HCT116 (cell line): ENCODE data around the gene BCAP31. TPM values are rescaled to one million over a fixed set of nuclear protein-coding genes. Genes with fewer than 3 reads are reported as not detected.

Source experiments
- ATAC-seq: fragments of 200-7000 bp; cut with Tn5 transposase; 2 replicates; pipeline ENCODE4 v1.9.1; 2020; ENCODE audit warnings: mild to moderate bottlenecking, moderate library complexity
- BruUV-seq: library from RNA; stranded (reverse); fragments of 400-500 nt; replicated peaks from 2 replicates; lab custom pipeline; 2021; lab: Mats Ljungman, UMichigan
- CTCF ChIA-PET: fragments of 300-600 bp; sonication (Branson Sonifier 250); formaldehyde crosslinking; loops from one replicate; lab custom pipeline; 2021; ENCODE audit warnings: antibody characterized with exemption; lab: Charles Lee
- POLR2A ChIA-PET: fragments of 300-600, 350-600 bp; sonication (Branson Sonifier 250); formaldehyde crosslinking; loops from one replicate; lab custom pipeline; 2021; ENCODE audit warnings: antibody characterized with exemption; lab: Charles Lee
- RAD21 ChIA-PET, 2 experiments: fragments of 300-600 bp; sonication (Branson Sonifier 250); formaldehyde crosslinking; loops; one replicate each; lab custom pipeline; 2023; ENCODE audit warnings: low total read pairs in 2 of 2; ENCODE audit not compliant: uncharacterized antibody in 2 of 2, unreplicated experiment in 2 of 2, low non-redundant PET in 1 of 2; lab: Charles Lee
- DNase-seq: peaks from one replicate; pipeline ENCODE4 v3.0.0-alpha.2; 2010; ENCODE audit warnings: low read depth, low spot score
- H2AFZ ChIP-seq: fragments of 200-600 bp; shearing (Covaris generic), sonication (generic); 2 replicates; pipeline ENCODE4 v1.6.1; 2017; ENCODE audit warnings: low read depth, mixed run types, mixed read lengths, antibody characterized with exemption, low read length; ENCODE audit not compliant: poor library complexity, severe bottlenecking
- H3K27ac ChIP-seq: 2 replicates; pipeline ENCODE4 v1.5.1; 2012; ENCODE audit warnings: low read depth, low read length
- H3K27me3 ChIP-seq: fragments of 200-600 bp; sonication (generic); 2 replicates; pipeline ENCODE4 v1.6.1; 2016; ENCODE audit warnings: mixed run types, low read length, mixed read lengths; ENCODE audit not compliant: insufficient read depth
- H3K36me3 ChIP-seq, 2 experiments: fragments of 200-500 bp in 1 of 2; fragments of 200-600 bp in 1 of 2; sonication (Bioruptor generic) in 1 of 2; sonication (generic) in 1 of 2; 2 replicates each; pipeline versions ENCODE4 v1.5.1 to v1.6.1; 2014 to 2016; ENCODE audit warnings: low read length in 2 of 2, inconsistent platforms in 1 of 2, mixed read lengths in 1 of 2, mixed run types in 1 of 2; ENCODE audit not compliant: insufficient read depth in 2 of 2, control insufficient read depth in 1 of 2
- H3K4me1 ChIP-seq, 2 experiments: fragments of 200-600 bp in 1 of 2; sonication (generic) in 1 of 2; 2 replicates each; pipeline versions ENCODE4 v1.5.1 to v1.6.1; 2012 to 2017; ENCODE audit warnings: low read length in 2 of 2, inconsistent platforms in 1 of 2, mild to moderate bottlenecking in 1 of 2, mixed read lengths in 1 of 2, mixed run types in 1 of 2, moderate library complexity in 1 of 2; ENCODE audit not compliant: insufficient read depth in 2 of 2, control insufficient read depth in 1 of 2
- H3K4me2 ChIP-seq: fragments of 200-600 bp; sonication (generic); 2 replicates; pipeline ENCODE4 v1.6.1; 2017; ENCODE audit warnings: mixed run types, low read length, mixed read lengths
- H3K4me3 ChIP-seq, 2 experiments: fragments of 200-600 bp in 1 of 2; sonication (generic) in 1 of 2; replicated peaks in 1 of 2; 2 replicates each; pipeline ENCODE4 v1.5.1; 2011 to 2016; ENCODE audit warnings: low read length in 2 of 2, control low read depth in 1 of 2, low read depth in 1 of 2, mild to moderate bottlenecking in 1 of 2, mixed read lengths in 1 of 2, mixed run types in 1 of 2
- H3K79me2 ChIP-seq: fragments of 200-600 bp; sonication (generic); 2 replicates; pipeline ENCODE4 v1.6.1; 2017; ENCODE audit warnings: mild to moderate bottlenecking, mixed run types, low read length, moderate library complexity, mixed read lengths; ENCODE audit not compliant: insufficient read depth
- H3K9ac ChIP-seq: fragments of 200-600 bp; sonication (generic); 2 replicates; pipeline ENCODE4 v1.6.1; 2016; ENCODE audit warnings: low read length, mixed read lengths
- H3K9me2 ChIP-seq: fragments of 200-600 bp; sonication (generic), shearing (Covaris generic); 2 replicates; pipeline ENCODE4 v1.6.1; 2017; ENCODE audit warnings: mixed run types, mild to moderate bottlenecking, moderate library complexity; ENCODE audit not compliant: insufficient read depth
- H3K9me3 ChIP-seq, 2 experiments: fragments of 200-500 bp in 1 of 2; fragments of 200-600 bp in 1 of 2; sonication (Bioruptor generic) in 1 of 2; sonication (generic) in 1 of 2; 2 replicates each; pipeline ENCODE4 v1.6.1; 2014 to 2017; ENCODE audit warnings: low read length in 2 of 2, mixed read lengths in 2 of 2, inconsistent platforms in 1 of 2, low read depth in 1 of 2, mild to moderate bottlenecking in 1 of 2, mixed run types in 1 of 2, moderate library complexity in 1 of 2; ENCODE audit not compliant: control insufficient read depth in 1 of 2, insufficient read depth in 1 of 2
- H4K20me1 ChIP-seq: fragments of 200-600 bp; sonication (generic), shearing (Covaris generic); 2 replicates; pipeline ENCODE4 v1.6.1; 2017; ENCODE audit warnings: mixed run types, mild to moderate bottlenecking, moderate library complexity; ENCODE audit not compliant: insufficient read depth
- CBX3 ChIP-seq: IDR thresholded peaks from 2 replicates; pipeline ENCODE4 v1.6.1; 2012; ENCODE audit warnings: low read depth
- CEBPB ChIP-seq: IDR thresholded peaks from 2 replicates; pipeline ENCODE4 v1.6.1; 2012; ENCODE audit warnings: low read depth
- CTCF ChIP-seq, 3 experiments: fragments of 200-600 bp in 1 of 3; sonication (generic) in 1 of 3; IDR thresholded peaks in 2 of 3; conservative IDR thresholded peaks in 1 of 3; 2 replicates each; pipeline ENCODE4 v1.5.1; 2012 to 2017; ENCODE audit warnings: low read depth in 2 of 3, low read length in 2 of 3, antibody characterized with exemption in 1 of 3, borderline replicate concordance in 1 of 3, control low read depth in 1 of 3, mild to moderate bottlenecking in 1 of 3, mixed read lengths in 1 of 3, mixed run types in 1 of 3, moderate library complexity in 1 of 3; ENCODE audit not compliant: insufficient read depth in 1 of 3
- EGR1 ChIP-seq: IDR thresholded peaks from 2 replicates; pipeline ENCODE4 v1.6.1; 2012; ENCODE audit warnings: low read depth
- EZH2 ChIP-seq: fragments of 200-600 bp; sonication (generic); IDR thresholded peaks from 2 replicates; pipeline ENCODE4 v1.6.1; 2017; ENCODE audit warnings: antibody characterized with exemption, mixed run types
- EZH2phosphoT487 ChIP-seq: fragments of 200-600 bp; IDR thresholded peaks from 2 replicates; pipeline ENCODE4 v1.6.1; 2018; ENCODE audit warnings: antibody characterized with exemption, borderline replicate concordance
- JUND ChIP-seq: IDR thresholded peaks from 2 replicates; pipeline ENCODE4 v1.6.1; 2012
- MAX ChIP-seq: IDR thresholded peaks from 2 replicates; pipeline ENCODE4 v1.6.1; 2012
- POLR2A ChIP-seq: IDR thresholded peaks from 2 replicates; pipeline ENCODE4 v1.7.0; 2011; ENCODE audit warnings: borderline replicate concordance; ENCODE audit not compliant: insufficient read depth, insufficient read length; ENCODE audit errors: extremely low read depth
- REST ChIP-seq: IDR thresholded peaks from 2 replicates; pipeline ENCODE4 v1.6.1; 2012; ENCODE audit warnings: low read depth
- SP1 ChIP-seq: IDR thresholded peaks from 2 replicates; pipeline ENCODE4 v1.6.1; 2012; ENCODE audit warnings: low read depth
- TCF7L2 ChIP-seq: IDR thresholded peaks from 2 replicates; pipeline ENCODE4 v1.7.0; 2011; ENCODE audit warnings: borderline replicate concordance, inconsistent platforms; ENCODE audit not compliant: insufficient read depth, insufficient read length; ENCODE audit errors: extremely low read depth
- YY1 ChIP-seq: IDR thresholded peaks from 2 replicates; pipeline ENCODE4 v1.6.1; 2011; ENCODE audit warnings: low read length, low read depth, moderate library complexity, mild to moderate bottlenecking; ENCODE audit not compliant: insufficient replicate concordance; ENCODE audit errors: extremely low read depth
- ZBTB33 ChIP-seq: IDR thresholded peaks from 2 replicates; pipeline ENCODE4 v1.6.1; 2011; ENCODE audit warnings: mild to moderate bottlenecking, low read length, moderate library complexity; ENCODE audit not compliant: insufficient replicate concordance; ENCODE audit errors: extremely low read depth
- intact Hi-C: fragments of 100-400 bp; cut with micrococcal nuclease; formaldehyde crosslinking; loops from 2 replicates; pipeline ENCODE4 v1.10.0; 2022
- total RNA-seq: library from RNA; stranded (reverse); gene quantifications from one replicate; pipeline ENCODE4 v1.2.1, GENCODE V29; 2021; ENCODE audit not compliant: unreplicated experiment

The BCAP31 gene
- total RNA-seq, 1 experiment from 2014 or later, result 185 TPM

GRCh38 chrX:153738056-153738605 lies 13.9 kb upstream of the BCAP31 start:
- Histone ChIP-seq H3K27ac (no peak overlapping the region), H3K4me3 (no peak overlapping the region), H3K9ac (no peak overlapping the region), H4K20me1 (no peaks in the 10 kb centered on the region), H3K4me1 (no peaks in the 10 kb centered on the region; a peak in 1 of 4 replicates), H2AFZ (no peak overlapping the region), H3K9me2 (no peaks in the 10 kb centered on the region), H3K36me3 (no peaks in the 10 kb centered on the region), H3K4me2 (no peak overlapping the region), H3K79me2 (no peaks in the 10 kb centered on the region), H3K27me3 (no peaks in the 10 kb centered on the region), H3K9me3 (no peaks in the 10 kb centered on the region)
- ChIA-PET RAD21 (no interaction called here), POLR2A (no interaction called here), CTCF (no interaction called here)
- DNase-seq, result no peak
- intact Hi-C loops, result no loop called here
- no peak for ATAC-seq
- BruUV-seq, result no TSS peak
- TF ChIP-seq YY1 (no peak), POLR2A (no peak), EZH2phosphoT487 (no peak), CTCF (IDR thresholded peaks at IDR 0.05 in 2 of 3, conservative IDR thresholded peaks at IDR 0.05 in 1 of 3; ENCODE audit: borderline replicate concordance in 1 of 3, insufficient read depth in 1 of 3, low read depth in 2 of 3, low read length in 2 of 3) (no peak), JUND (no peak), REST (no peak), MAX (no peak), TCF7L2 (no peak), EZH2 (no peak), SP1 (no peak), CBX3 (no peak), CEBPB (no peak), ZBTB33 (no peak), EGR1 (no peak)
